Glutamatergic neuron (in vitro differentiated cells): ENCODE measurements around the gene HEBP1. TPM values are rescaled to one million over a fixed set of nuclear protein-coding genes. Genes with fewer than 3 reads are reported as not detected.

Experiments
- DNase-seq: peaks from one replicate; pipeline ENCODE4 v3.0.0; 2022
- H3K27ac Mint-ChIP-seq: one replicate; pipeline ENCODE4 v1.8.0; 2020; ENCODE audit warnings: mild to moderate bottlenecking, mixed read lengths, inconsistent platforms; ENCODE audit not compliant: unreplicated experiment
- H3K27me3 Mint-ChIP-seq: one replicate; pipeline ENCODE4 v1.8.0; 2020; ENCODE audit warnings: mild to moderate bottlenecking, moderate library complexity, mixed read lengths, inconsistent platforms; ENCODE audit not compliant: unreplicated experiment
- H3K36me3 Mint-ChIP-seq: one replicate; pipeline ENCODE4 v1.8.0; 2020; ENCODE audit warnings: mild to moderate bottlenecking, mixed read lengths, inconsistent platforms; ENCODE audit not compliant: unreplicated experiment
- H3K4me1 Mint-ChIP-seq: one replicate; pipeline ENCODE4 v1.8.0; 2020; ENCODE audit warnings: mild to moderate bottlenecking, low read depth, mixed read lengths, inconsistent platforms; ENCODE audit not compliant: unreplicated experiment
- H3K4me3 Mint-ChIP-seq: one replicate; pipeline ENCODE4 v1.8.0; 2020; ENCODE audit warnings: mild to moderate bottlenecking, mixed read lengths, inconsistent platforms; ENCODE audit not compliant: unreplicated experiment
- H3K9me3 Mint-ChIP-seq: one replicate; pipeline ENCODE4 v1.8.0; 2020; ENCODE audit warnings: mild to moderate bottlenecking, moderate library complexity, mixed read lengths, inconsistent platforms; ENCODE audit not compliant: unreplicated experiment
- CTCF ChIP-seq: fragments of 200-600 bp; sonication (generic); IDR thresholded peaks from one replicate; pipeline ENCODE4 v1.5.0; 2021; ENCODE audit not compliant: partially characterized antibody, unreplicated experiment
- total RNA-seq: library from RNA; stranded (reverse); fragmentation: NEBNext Ultra II Directional; extraction: Animal tissue kit (Norgen Biotek cat#: 25700); gene quantifications from one replicate; pipeline ENCODE4 v1.2.1, GENCODE V29; 2021; ENCODE audit not compliant: unreplicated experiment

The HEBP1 gene
- total RNA-seq, 1 donor from 2014 or later, result 3.0 TPM

GRCh38 chr12:13007496-13008233 is 7.6 kb upstream of the HEBP1 start:
- no peaks in the 10 kb centered on the region for H3K27me3 Mint-ChIP-seq
- no peak for DNase-seq
- no peak for TF ChIP-seq CTCF
- H3K4me3 Mint-ChIP-seq, result no peak overlapping the region
- no peaks in the 10 kb centered on the region for H3K36me3 Mint-ChIP-seq
- H3K4me1 Mint-ChIP-seq, result no peaks in the 10 kb centered on the region
- H3K27ac Mint-ChIP-seq, result no peak overlapping the region
- no peaks in the 10 kb centered on the region for H3K9me3 Mint-ChIP-seq

- no peak overlapping the region for H3K27ac Mint-ChIP-seq
- TF ChIP-seq CTCF, result no peak
- H3K27me3 Mint-ChIP-seq, result peaks cover 8% of the 10 kb centered on the region
- no peak overlapping the region for H3K4me3 Mint-ChIP-seq
- H3K36me3 Mint-ChIP-seq, result peaks cover 5% of the 10 kb centered on the region
- peaks cover 6% of the 10 kb centered on the region for H3K4me1 Mint-ChIP-seq
- no peak for DNase-seq
- peaks cover 5% of the 10 kb centered on the region for H3K9me3 Mint-ChIP-seq
Observed at GRCh38 chr12:13005649-13006048, 5.6 kb upstream of the HEBP1 start.

- peaks cover 5% of the 10 kb centered on the region for H3K9me3 Mint-ChIP-seq
- TF ChIP-seq CTCF, result no peak
- H3K4me1 Mint-ChIP-seq, result peaks cover 6% of the 10 kb centered on the region
- no peak overlapping the region for H3K27ac Mint-ChIP-seq
- H3K36me3 Mint-ChIP-seq, result peaks cover 5% of the 10 kb centered on the region
- no peak for DNase-seq
- peaks cover 8% of the 10 kb centered on the region for H3K27me3 Mint-ChIP-seq
- H3K4me3 Mint-ChIP-seq, result no peak overlapping the region
Observed at GRCh38 chr12:13004986-13005385, 4.9 kb upstream of the HEBP1 start.

- Mint-ChIP-seq H3K4me1 (peaks cover 6% of the 10 kb centered on the region), H3K36me3 (peaks cover 5% of the 10 kb centered on the region)
Observed at GRCh38 chr12:13004361-13004760, 4.3 kb upstream of the HEBP1 start.

More at GRCh38 chr12:13004361-13004760, 4.3 kb upstream of the HEBP1 start:
- Mint-ChIP-seq H3K27me3 (peaks cover 8% of the 10 kb centered on the region), H3K9me3 (peaks cover 5% of the 10 kb centered on the region), H3K27ac (no peak overlapping the region), H3K4me3 (no peak overlapping the region)
- DNase-seq, result no peak
- TF ChIP-seq CTCF, result no peak
